T-helper 9 cell (primary cell): ENCODE results near the gene POU2AF2.

Source experiments
- DNase-seq: peaks from one replicate; pipeline ENCODE4 v3.0.0-alpha.2; 2020

POU2AF2 gene

DNA sequence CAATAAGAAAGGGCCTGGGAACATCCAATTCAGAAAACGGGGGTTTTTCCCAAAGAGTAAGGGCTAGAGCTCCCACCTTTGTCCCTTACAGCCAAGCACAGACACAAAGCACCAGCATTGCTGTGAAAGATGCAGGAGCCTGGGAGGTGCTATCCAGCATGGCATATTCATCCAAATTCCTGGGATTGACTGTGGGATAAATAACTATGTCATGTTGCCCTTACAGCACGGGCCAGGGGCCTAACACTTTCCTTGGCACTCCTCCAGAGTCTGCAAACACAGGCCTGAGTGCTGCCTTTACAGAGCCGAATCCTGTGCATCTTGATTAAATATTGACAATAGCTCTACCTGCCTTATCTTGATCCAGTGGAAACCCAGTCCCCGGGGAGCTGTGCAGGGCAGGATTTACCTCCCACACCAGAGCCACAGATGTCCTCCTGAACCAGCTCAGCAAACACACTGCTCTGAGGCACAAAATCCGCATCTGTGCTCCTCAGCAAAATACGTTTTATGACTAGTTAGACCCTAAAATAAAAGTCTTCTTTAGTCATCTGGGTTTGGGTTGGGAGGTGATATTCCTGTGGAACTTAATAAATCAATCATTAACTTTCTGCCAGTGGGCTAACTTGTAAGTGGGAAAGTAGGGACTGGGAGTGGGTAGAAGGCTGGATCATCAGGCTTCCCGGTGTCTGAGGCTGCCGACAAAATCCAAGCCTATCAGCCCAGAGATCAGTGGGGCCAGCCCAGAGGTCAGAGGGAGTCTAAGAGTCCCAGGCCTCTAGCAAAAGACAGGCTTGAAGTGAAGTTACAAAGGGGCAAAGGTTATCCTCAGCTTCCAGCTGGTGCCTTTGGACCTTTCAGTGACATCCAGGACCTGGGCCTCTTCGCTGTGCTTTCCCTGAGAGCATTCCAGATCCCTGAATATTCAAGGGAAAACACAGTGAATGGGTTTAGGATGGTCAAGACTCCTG lies 89.3 kb downstream of the POU2AF2 start:
- no peak for DNase-seq

DNA sequence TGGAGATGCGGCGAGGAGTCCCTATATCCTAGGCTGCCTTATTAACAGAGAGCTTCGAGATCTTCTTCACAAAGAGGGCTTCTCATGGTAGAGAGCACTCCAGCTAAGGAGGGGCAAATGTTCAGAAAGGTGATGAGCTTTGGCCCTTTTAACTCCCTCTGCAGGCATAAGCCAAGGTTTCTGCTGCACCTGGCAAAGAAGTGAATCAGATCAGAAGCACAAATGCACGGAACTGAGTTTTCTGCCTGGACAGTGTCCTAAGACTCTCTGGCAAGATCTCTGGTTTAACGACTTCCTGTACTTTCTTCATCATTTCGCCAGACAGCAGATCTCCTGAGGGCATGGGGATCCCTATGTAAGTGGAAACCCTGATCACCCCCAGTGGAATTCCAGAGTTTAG lies 90.0 kb downstream of the POU2AF2 start:
- DNase-seq = no peak
